Heart left ventricle (tissue), 16 donors: ENCODE results near the gene PCBD1. TPM values are rescaled to one million over a fixed set of nuclear protein-coding genes. Genes with fewer than 3 reads are reported as not detected.

Source experiments
- ATAC-seq, 4 donors: fragments of 200-7000 bp; cut with Tn5 transposase; one replicate each; pipeline ENCODE4 v1.9.1; 2020 to 2022; ENCODE audit warnings: moderate library complexity in 4 of 4, mild to moderate bottlenecking in 3 of 4, moderate number of reproducible peaks in 1 of 4
- DNase-seq, 5 donors: peaks; one replicate each; pipeline ENCODE4 v3.0.0-alpha.2; 2020
- H3K27ac ChIP-seq, 12 donors: fragments of 200-600 bp; sonication (generic) in 4 of 12; one replicate each; pipeline versions ENCODE4 v1.5.0 to v1.8.0; 2016 to 2022; ENCODE audit warnings: mild to moderate bottlenecking in 2 of 12
- H3K27me3 ChIP-seq, 9 donors: fragments of 200-600 bp; sonication (generic) in 2 of 9; one replicate each; pipeline versions ENCODE4 v1.5.1 to v1.8.0; 2016 to 2022; ENCODE audit warnings: mild to moderate bottlenecking in 3 of 9
- H3K36me3 ChIP-seq, 9 donors: fragments of 200-600 bp; sonication (generic) in 2 of 9; one replicate each; pipeline versions ENCODE4 v1.5.0 to v1.8.0; 2018 to 2022; ENCODE audit warnings: mild to moderate bottlenecking in 2 of 9
- H3K4me1 ChIP-seq, 12 donors: fragments of 200-600 bp; sonication (generic) in 4 of 12; one replicate each; pipeline versions ENCODE4 v1.5.0 to v1.8.0; 2016 to 2022; ENCODE audit warnings: mild to moderate bottlenecking in 3 of 12
- H3K4me3 ChIP-seq, 12 donors: fragments of 200-600 bp; sonication (generic) in 4 of 12; one replicate each; pipeline versions ENCODE4 v1.5.0 to v1.8.0; 2017 to 2022; ENCODE audit warnings: mild to moderate bottlenecking in 9 of 12, moderate library complexity in 4 of 12
- H3K9me3 ChIP-seq, 12 donors: fragments of 200-600 bp; sonication (generic) in 4 of 12; one replicate each; pipeline versions ENCODE4 v1.5.0 to v1.8.0; 2016 to 2022; ENCODE audit warnings: mild to moderate bottlenecking in 1 of 12
- POLR2A ChIP-seq, 2 donors: fragments of 450-650 bp; IDR thresholded peaks; one replicate each; pipeline ENCODE4 v1.6.1; 2017; ENCODE audit warnings: antibody characterized with exemption in 2 of 2, mild to moderate bottlenecking in 2 of 2, moderate library complexity in 2 of 2
- WGBS, 4 donors: extraction: QIAGEN DNeasy Blood & Tissue Kit in 2 of 4; methylation state at CpG; one replicate each; pipeline versions ENCODE4 v1.1.5 to v1.1.7; 2013 to 2018; 5-methylcytosine and 5-hydroxymethylcytosine counted together
- intact Hi-C, 10 donors: fragments of 100-400 bp; cut with DNase I; formaldehyde crosslinking; loops; one replicate each; pipeline versions ENCODE4 v1.11.1 to v1.14.2; 2022
- polyA plus RNA-seq, 2 donors: library from polyadenylated mRNA; stranded (reverse); fragments of 200-250 nt; gene quantifications; one replicate each; pipeline ENCODE4 v1.2.3, GENCODE V29; 2013
- total RNA-seq, 9 donors: library from RNA; depleted of rRNA in 2 of 9; stranded (reverse); fragments of >200 nt in 2 of 9; fragmentation: NEBNext Ultra II Directional in 3 of 9; extraction: Animal tissue kit (Norgen Biotek cat#: 25700) in 3 of 9; gene quantifications; one replicate each; pipeline versions ENCODE4 v1.1.0 to v1.2.4, GENCODE V29; 2016 to 2023
- TF ChIP-seq, protein P1 (sequence below), 12 donors: fragments of 200-600 bp; sonication (generic) in 4 of 12; IDR thresholded peaks; one replicate each; pipeline versions ENCODE4 v1.5.0 to v1.8.0; 2018 to 2022; ENCODE audit warnings: antibody characterized with exemption in 12 of 12, mild to moderate bottlenecking in 5 of 12
- donor health status: ischemic (EF 13 %, LVEDD 7.1; RV severe dilation, severe dysfunction).
- donor health status: healthy with polysubstance abuse.
- donor health status: DM: no; HTN: yes; CAD: no.
- donor health status: DM: no; HTN: no; CAD: no.
- donor health status: ischemic (EF 25% LVEDD 6.9; RV normal size, moderate dysfunction).
- donor health status: ischemic (EF 25% LVEDD 5.7; RV mildly dilated, moderate dysfunction).
- donor health status: healthy.
- donor health status: DM: yes; HTN: yes; CAD: no.
- donor health status: ischemic (EF 35%, LVEDD 5.7; RV mildly dilated, moderate dysfunction).
- donor health status: nonischemic (EF 11% LVEDD 7.7; RV severe dilation, severe dysfunction).
- donor health status: DM: yes; HTN: yes; CAD: no.
- donor health status: PGD.
- donor health status: ischemic (EF 29% LVEDD 5.4; RV normal size, mild dysfunction).
- donor health status: nonischemic (EF 23%, LVEDD 6.1; RV moderate dilation, normal function).

Gene PCBD1
- total and polyA plus RNA-seq, 11 donors: 103 to 189 (median 144) TPM

DNA sequence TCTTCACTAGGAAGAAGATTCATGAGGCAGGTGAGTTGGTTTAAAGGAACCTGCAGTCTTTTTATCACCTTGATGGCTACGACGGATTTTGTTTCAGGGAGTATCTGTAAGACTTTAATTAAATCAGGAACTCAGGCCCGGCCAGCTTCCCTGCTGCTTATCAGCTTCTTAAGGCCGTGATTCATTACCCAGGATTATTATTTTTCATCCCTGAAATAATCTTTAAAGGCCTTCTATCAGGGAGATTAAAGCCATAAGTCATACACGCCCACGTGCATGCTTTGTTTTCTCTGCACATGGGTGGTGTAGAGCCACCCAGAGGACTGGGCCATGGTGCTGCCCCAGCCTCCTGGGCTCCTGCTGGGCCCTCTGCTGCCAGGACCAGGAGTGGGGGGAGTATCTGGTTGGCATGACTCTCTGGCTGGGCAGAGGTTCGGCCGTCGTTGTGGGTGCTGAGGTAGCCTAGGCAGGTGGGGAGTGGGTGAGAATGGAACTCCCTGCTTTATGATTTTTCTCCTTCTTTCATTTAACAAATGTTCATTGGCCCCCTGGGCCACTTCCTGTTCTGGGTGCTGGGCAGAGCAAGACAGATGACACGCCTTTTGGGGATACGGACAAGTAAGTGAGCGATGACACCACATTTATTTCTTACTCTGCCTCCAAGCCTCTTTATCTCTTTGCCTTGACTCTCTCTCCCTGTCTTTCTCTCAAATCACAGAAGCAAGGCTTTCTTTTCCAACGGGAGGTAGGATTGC, 39.0 kb upstream of the PCBD1 start:
- H3K27me3 ChIP-seq: peaks cover 0 to 10% (median 0%) of the 10 kb centered on the region in 9 donors
- no peak overlapping the region for H3K27ac ChIP-seq
- no peak overlapping the region for H3K4me3 ChIP-seq
- ATAC-seq: no peak
- peaks cover 0 to 11% (median 0%) of the 10 kb centered on the region in 12 donors for H3K4me1 ChIP-seq
- 68 to 84% (median 78%) methylated on average over 13 of the region's 13 CpGs for WGBS, 4 donors
- H3K9me3 ChIP-seq: no peaks in the 10 kb centered on the region
- no peaks in the 10 kb centered on the region for H3K36me3 ChIP-seq
- peak in 1 of 5 donors; percentile 9 for DNase-seq
- intact Hi-C loops: loop anchor here (2.0 to 10.0 kb wide), 8 partner anchors 135 to 360 kb away; no protein-coding TSS in a partner anchor
- no peak for TF ChIP-seq POLR2A (IDR thresholded peaks at IDR 0.05)
- TF ChIP-seq, protein P1, sequence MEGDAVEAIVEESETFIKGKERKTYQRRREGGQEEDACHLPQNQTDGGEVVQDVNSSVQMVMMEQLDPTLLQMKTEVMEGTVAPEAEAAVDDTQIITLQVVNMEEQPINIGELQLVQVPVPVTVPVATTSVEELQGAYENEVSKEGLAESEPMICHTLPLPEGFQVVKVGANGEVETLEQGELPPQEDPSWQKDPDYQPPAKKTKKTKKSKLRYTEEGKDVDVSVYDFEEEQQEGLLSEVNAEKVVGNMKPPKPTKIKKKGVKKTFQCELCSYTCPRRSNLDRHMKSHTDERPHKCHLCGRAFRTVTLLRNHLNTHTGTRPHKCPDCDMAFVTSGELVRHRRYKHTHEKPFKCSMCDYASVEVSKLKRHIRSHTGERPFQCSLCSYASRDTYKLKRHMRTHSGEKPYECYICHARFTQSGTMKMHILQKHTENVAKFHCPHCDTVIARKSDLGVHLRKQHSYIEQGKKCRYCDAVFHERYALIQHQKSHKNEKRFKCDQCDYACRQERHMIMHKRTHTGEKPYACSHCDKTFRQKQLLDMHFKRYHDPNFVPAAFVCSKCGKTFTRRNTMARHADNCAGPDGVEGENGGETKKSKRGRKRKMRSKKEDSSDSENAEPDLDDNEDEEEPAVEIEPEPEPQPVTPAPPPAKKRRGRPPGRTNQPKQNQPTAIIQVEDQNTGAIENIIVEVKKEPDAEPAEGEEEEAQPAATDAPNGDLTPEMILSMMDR (IDR thresholded peaks at IDR 0.05): no peak

DNA sequence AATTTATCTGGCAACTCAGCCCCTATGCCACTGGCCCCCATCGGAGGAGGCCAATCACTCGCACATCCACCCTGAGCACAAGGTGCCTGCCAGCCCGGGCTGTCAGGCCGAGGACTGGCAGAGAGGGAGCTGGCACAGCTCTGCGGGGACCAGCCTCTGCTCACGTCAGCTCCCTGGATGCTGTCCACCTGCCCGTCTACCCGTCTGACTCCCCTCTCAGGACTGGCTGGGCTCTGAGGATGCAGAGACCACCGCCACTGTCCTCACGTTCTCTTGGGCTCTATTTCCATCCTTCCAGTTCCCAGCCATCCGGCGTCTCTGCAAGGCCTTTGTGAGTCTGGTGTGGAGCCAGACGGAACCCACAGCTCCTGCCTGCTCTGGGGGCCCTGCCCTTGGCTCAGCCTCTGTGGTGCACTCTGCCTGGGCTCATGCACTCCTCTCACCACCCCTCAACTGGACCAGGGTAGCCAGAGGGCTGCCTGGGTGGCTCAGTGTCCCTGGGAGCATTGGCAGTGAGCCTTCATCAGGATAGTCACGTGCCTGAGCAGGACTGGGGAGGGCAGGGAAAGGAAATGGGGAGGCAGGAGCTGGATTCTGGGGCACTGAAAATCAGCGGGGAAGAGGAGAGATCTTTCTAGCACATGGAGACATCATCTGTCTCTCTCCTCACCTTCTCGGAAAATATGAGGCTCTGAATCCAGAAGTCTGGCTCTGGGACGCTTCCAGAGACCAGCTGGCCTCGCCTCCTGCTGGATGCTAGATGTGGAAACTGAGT, 38.0 kb upstream of the PCBD1 start:
- peak overlapping the region in 2 of 12 donors; percentile 12 to 36 for H3K27ac ChIP-seq
- 61 to 68% (median 66%) methylated on average over 17 to 18 of the region's 18 CpGs for WGBS, 4 donors

DNA sequence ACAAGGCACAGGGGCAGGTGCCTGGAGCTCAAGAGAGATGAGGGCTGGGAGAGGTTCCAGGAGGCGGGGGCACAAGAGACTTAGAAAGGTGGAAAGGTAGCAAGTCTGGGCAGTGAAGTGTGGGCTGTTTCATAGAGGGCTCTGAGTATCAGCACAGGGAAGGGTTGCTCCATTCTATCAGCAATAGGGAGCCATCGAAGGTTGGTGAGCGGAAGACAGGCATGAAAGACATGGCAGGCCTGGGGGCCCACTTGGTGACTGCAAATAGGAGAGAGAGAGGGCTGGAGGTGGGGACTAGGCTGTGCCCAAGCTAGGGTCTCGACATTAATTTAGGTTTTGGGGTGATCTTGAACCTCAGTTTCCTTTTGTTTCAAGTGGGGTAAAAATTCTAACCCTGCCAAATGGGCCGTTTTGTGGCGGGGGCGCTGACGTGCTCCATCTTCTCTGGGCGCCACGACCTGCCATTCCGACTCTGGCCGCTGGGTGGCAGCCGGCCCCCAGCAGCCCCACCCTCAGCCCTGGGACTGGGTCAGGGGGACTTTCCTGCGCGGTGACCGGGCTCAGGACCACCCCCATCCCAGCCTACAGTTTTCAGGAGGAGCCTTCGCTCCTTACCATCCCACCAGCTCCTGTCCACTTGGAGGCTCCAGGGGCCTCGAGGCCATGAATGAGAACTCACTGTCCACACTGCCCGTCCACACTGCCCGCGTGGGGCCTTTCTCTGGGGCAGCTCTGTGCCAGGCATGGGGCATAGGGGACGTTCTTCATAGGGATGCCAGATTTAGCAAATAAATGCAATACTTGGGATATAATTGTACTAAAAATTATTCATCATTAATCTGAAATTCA, 37.2 kb upstream of the PCBD1 start:
- no peaks in the 10 kb centered on the region for H3K36me3 ChIP-seq
- ATAC-seq (peak; percentile 66 to 85 (median 76)), DNase-seq (peak in 2 of 5 donors; percentile 44 to 61)
- H3K4me3 ChIP-seq: no peak overlapping the region
- peaks cover 0 to 4% (median 0%) of the 10 kb centered on the region in 9 donors for H3K27me3 ChIP-seq
- H3K4me1 ChIP-seq: peaks cover 0 to 11% (median 0%) of the 10 kb centered on the region in 12 donors
- H3K27ac ChIP-seq: peak overlapping the region in 3 of 12 donors; percentile 12 to 36 (median 19)
- 24 to 27% (median 25%) methylated on average over 20 to 22 of the region's 22 CpGs for WGBS, 4 donors
- intact Hi-C loops: loop anchor here (1.0 to 10.0 kb wide), 11 partner anchors 137 to 362 kb away; no protein-coding TSS in a partner anchor
- TF ChIP-seq, protein P1 (IDR thresholded peaks at IDR 0.05): peak; percentile 87 to 99 (median 96)
- no peak for TF ChIP-seq POLR2A (IDR thresholded peaks at IDR 0.05)
- no peaks in the 10 kb centered on the region for H3K9me3 ChIP-seq

More for the DNA sequence above, 38.0 kb upstream of the PCBD1 start:
- Histone ChIP-seq H3K36me3 (no peaks in the 10 kb centered on the region), H3K4me3 (no peak overlapping the region), H3K27me3 (peaks cover 0 to 5% (median 0%) of the 10 kb centered on the region in 9 donors), H3K4me1 (peaks cover 0 to 11% (median 0%) of the 10 kb centered on the region in 12 donors), H3K9me3 (no peaks in the 10 kb centered on the region)
- ATAC-seq (peak; percentile 88 to 93 (median 92)), DNase-seq (peak; percentile 43 to 78 (median 67))
- intact Hi-C loops: loop anchor here (1.0 to 10.0 kb wide), 9 partner anchors 136 to 361 kb away; no protein-coding TSS in a partner anchor
- TF ChIP-seq POLR2A (IDR thresholded peaks at IDR 0.05): no peak
- TF ChIP-seq, protein P1 (IDR thresholded peaks at IDR 0.05): no peak
